Endothelial cell of coronary artery (primary cell): ENCODE data around the gene STING1. TPM values are rescaled to one million over a fixed set of nuclear protein-coding genes. Genes with fewer than 3 reads are reported as not detected.

Experiments
- total RNA-seq: library from RNA; depleted of rRNA; stranded (reverse); fragments of >200 nt; gene quantifications from 2 replicates; pipeline ENCODE4 v1.2.3, GENCODE V29; 2014

The STING1 gene
- 33.0 and 47.0 TPM in 2 replicates for total RNA-seq

DNA sequence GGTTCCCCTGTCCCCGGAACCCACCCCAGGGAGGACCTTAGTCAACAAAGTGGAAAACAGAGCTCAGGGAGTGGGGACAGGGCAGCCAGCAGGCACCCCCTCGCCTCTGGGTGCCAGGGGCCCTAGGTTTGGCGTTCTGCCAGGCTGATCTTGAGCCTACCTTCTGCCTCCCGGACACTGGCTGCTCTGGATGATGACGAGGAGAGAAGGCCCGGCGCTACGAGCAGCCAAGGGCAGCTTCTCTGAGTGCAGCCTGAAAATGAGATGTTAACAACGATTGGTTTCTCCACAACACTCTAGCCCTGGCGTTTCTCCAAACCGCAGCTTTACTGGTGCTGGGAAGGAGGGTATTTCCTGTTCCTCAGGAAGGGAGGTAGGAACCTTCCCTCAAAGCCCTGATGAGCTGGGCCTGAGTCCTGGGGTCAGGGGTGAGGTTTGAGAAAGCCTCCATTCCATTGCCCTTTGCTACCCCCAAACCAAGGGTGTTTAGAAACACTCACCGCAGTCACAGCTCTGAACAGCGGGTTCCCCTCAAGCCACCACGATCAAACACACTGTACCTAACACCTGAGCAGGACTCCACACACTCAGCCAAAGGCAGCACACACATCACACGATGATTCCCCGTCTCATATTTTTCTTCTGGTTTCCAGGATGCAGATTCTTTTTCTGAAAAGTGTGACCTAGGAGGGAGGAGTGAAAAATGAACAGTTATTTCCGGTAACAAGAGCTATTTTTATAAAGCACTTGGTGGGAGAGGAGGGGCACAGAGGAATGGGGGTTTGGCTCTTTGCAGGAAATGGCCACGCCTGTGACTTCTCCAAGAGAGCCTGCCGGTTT, at the start of gene STING1:
TSS of gene STING1 (minus strand) at position 709 of the 840 bp plus-strand sequence. CDS start 1,054 bp downstream, outside the sequence.

DNA sequence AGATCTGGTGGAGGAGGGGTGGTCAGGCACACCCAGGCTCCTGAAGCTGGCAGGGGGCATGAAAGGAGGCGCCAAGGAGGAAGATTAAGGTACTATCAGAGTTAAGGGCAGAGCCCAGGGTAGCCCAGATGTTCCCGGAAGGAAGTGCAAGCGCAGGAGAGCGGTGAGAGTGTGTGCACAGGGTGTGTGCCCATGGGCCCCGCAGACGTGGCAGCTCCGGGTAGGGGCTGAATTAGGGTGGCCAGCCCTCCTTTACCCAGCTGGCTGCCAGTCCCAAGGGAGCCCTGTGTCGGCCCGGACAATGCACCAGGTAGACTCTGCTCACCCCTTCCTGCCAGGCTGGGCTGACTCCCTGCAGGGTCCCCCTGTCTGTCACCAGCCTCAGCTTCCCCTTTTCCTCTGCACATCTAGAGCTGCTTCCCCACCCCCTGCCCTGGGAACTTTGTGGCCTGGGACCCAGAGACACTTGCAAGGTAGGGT, 11.7 kb downstream of the STING1 start, which contains the start of gene SMIM33:
TSS of gene SMIM33 (plus strand) at position 184 of the 480 bp plus-strand sequence. CDS start at position 302, 118 bp downstream.

DNA sequence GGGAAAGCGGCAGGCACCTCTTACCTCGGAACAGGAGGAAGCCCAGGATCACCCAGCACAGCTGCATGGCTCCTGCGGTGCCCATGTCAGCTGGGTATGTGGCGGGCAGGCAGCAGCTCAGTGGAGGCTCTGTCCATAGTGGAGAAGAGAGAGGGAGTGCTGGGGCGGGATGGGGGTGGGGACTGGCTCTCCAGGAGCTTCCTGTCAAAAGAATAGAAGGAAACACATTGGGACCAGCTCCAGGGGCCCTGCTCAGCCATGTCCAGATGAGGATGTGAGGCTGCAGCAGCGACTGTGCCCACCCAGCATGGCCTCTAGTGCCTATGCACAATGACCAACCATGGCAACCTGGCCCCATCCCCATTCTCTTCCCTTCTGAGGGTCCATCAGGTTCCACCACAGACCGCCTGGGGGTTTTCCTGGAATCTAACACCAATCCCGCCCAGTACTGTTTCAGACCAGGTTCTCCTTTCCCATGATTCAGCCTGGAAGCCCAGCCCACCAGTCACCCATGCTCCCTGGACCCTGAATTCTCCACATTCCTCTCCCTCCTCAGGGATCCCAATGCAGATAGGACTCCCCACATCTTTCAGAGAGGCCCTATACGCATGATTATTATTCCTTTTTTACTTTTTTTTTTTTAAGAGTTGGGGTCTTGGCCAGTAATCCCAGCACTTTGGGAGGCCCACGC, 19.8 kb downstream of the STING1 start, which contains the start of gene ECSCR:
TSS of gene ECSCR (minus strand) at position 158 of the 691 bp plus-strand sequence. CDS start at position 85, 73 bp downstream.

DNA sequence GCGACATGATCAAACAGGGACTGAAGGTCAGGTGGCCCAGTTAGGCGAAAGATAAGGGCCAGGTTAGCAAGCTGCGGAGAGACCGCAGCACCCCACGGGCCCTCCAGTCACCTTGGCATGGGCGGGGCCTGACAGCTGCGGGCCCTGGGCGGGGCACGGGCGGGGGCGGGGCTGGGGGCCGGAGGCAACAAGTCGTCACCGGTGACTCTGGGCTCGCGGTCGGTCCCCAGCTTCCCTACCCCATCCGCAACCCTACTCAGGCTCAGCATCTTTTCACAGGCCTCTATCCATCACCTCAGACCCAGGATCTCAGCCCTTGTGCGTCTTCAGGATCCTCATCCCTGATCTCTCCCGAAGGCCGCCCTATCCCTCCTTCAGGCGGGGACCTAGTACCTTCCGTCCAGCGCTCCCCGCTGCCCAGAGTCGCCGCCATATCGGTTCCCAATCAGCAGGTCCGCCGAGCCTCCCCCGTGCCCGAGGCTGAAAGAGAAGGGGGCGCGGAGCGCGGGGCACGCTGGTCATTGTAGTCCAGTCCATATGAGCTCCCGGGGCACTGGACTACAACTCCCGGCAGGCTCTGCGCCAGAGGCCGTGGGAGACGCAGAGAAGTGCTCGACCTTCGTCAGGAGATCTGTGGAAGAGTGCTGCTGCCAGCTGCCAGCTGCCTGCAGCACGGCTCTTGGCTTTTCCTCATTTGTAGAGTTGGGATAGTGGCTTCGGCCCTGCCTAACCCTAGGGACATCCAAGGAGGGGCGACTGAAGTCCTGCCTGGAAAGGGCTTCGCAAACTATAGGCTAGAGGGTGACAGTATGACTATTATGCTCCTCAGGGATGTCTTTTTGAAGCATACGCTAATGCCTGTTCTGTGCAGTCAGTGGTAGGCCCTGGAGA, 43.3 kb downstream of the STING1 start, which contains the start of gene DNAJC18:
TSS of gene DNAJC18 (minus strand) at position 513 of the 891 bp plus-strand sequence. CDS start at position 433, 80 bp downstream.

Other genes with a start within 250 kb of the STING1 start
- 227 and 246 TPM in 2 replicates for gene MATR3, start 189.0 kb downstream of the STING1 start, total RNA-seq
- 67.0 and 70.0 TPM in 2 replicates for gene PAIP2, start 140.9 kb downstream of the STING1 start, total RNA-seq
- not detected in 2 replicates for gene SLC23A1, start 99.5 kb downstream of the STING1 start, total RNA-seq
- 0.09 and 0.19 TPM in 2 replicates for gene MZB1, start 92.8 kb downstream of the STING1 start, total RNA-seq
- gene PROB1, start 87.7 kb downstream of the STING1 start, total RNA-seq = 0.72 and 1.2 TPM in 2 replicates
- gene SPATA24, start 78.7 kb downstream of the STING1 start, total RNA-seq = 9.5 and 9.9 TPM in 2 replicates
- gene DNAJC18, start 43.2 kb downstream of the STING1 start, total RNA-seq = 5.3 and 9.4 TPM in 2 replicates
- 217 and 377 TPM in 2 replicates for gene ECSCR, start 20.0 kb downstream of the STING1 start, total RNA-seq
- gene SMIM33, start 11.8 kb downstream of the STING1 start, total RNA-seq = not detected in 2 replicates
- 53.9 and 56.6 TPM in 2 replicates for gene UBE2D2, start 78.6 kb upstream of the STING1 start, total RNA-seq
- gene CXXC5, start 165.6 kb upstream of the STING1 start, total RNA-seq = 6.5 and 23.0 TPM in 2 replicates